Mucosa of rectum (tissue), 2 donors: ENCODE measurements around the gene LCMT1.
A peak's percentile ranks its signal among the peaks of the same experiment; 100 is the strongest.
"Not testable (repeated sequence)": the region's sequence is repeated elsewhere in the genome, so short reads cannot be mapped to it uniquely, and the experiment has no call there.

Experiments
- H3K27ac ChIP-seq, 2 donors: one replicate each; pipeline ENCODE4 v1.7.0; 2013; ENCODE audit warnings: inconsistent platforms in 2 of 2, low read depth in 2 of 2, low read length in 2 of 2
- H3K27me3 ChIP-seq, 2 donors: one replicate each; pipeline ENCODE4 v1.7.0; 2013; ENCODE audit warnings: low read length in 2 of 2; ENCODE audit not compliant: control insufficient read depth in 2 of 2, insufficient read depth in 2 of 2
- H3K36me3 ChIP-seq, 2 donors: one replicate each; pipeline ENCODE4 v1.7.0; 2013; ENCODE audit warnings: low read length in 2 of 2; ENCODE audit not compliant: control insufficient read depth in 2 of 2, insufficient read depth in 2 of 2
- H3K4me1 ChIP-seq, 2 donors: one replicate each; pipeline ENCODE4 v1.7.0; 2013; ENCODE audit warnings: low read length in 2 of 2, mild to moderate bottlenecking in 1 of 2; ENCODE audit not compliant: control insufficient read depth in 2 of 2, insufficient read depth in 2 of 2
- H3K4me3 ChIP-seq, 2 donors: one replicate each; pipeline ENCODE4 v1.7.0; 2013; ENCODE audit warnings: low read length in 2 of 2
- H3K9ac ChIP-seq, 2 donors: one replicate each; pipeline ENCODE4 v1.7.0; 2013; ENCODE audit warnings: low read length in 2 of 2, low read depth in 1 of 2, mild to moderate bottlenecking in 1 of 2
- H3K9me3 ChIP-seq, 2 donors: one replicate each; pipeline ENCODE4 v1.7.0; 2013; ENCODE audit warnings: low read length in 2 of 2; ENCODE audit not compliant: control insufficient read depth in 2 of 2
- donor health status: healthy.
- donor health status: Normal muscosa, but diverticular disease.

The LCMT1 gene

DNA sequence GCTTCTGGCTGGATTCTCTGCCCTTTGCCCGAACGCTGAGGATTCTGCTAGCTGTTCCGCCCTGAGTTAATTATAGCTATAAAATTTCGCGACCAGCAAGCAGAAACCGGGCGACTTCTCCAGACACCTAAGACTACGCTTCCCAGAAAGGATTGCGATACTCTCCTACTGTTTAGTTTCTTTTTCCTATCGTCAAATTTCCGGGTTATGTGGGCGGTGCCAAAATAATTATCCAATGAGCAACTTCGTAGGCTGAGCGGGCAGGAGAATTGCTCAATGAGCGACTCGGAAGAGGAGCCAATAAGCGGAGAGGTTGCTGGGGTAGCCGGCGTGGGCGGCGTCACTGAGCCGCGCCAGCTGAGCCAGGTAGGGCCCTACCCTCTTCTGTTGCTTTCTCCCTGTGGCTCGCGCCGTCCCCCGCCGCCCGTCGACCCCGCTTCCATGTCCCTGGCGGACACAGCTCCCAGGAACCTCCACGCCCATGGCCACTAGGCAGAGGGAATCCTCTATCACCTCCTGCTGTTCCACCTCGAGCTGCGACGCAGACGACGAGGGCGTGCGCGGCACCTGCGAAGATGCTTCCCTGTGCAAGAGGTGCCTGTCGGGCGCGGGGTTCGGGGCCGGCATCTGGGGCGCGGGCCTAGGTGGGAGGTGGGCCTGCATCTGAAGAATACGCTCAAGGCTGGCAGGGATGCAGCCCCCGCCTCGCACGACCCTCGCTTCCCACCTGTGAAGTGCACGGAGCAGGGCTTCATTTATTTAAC is at the start of gene LCMT1:
TSS of gene LCMT1 (plus strand) at position 340 of the 764 bp plus-strand sequence. CDS start at position 482, 142 bp downstream.
- peak within 1 kb of the TSS; percentile 91 to 96 for H3K27ac ChIP-seq
- H3K4me1 ChIP-seq = peaks cover 33 to 45% of the 10 kb centered on the region in 2 donors
- H3K9ac ChIP-seq = peak within 1 kb of the TSS; percentile 88 to 89
- peaks cover 0 to 10% of the 10 kb centered on the region in 2 donors for H3K36me3 ChIP-seq
- H3K27me3 ChIP-seq = no peaks in the 10 kb centered on the region
- no peaks in the 10 kb centered on the region for H3K9me3 ChIP-seq
- H3K4me3 ChIP-seq = peak within 1 kb of the TSS; percentile 94 to 99

DNA sequence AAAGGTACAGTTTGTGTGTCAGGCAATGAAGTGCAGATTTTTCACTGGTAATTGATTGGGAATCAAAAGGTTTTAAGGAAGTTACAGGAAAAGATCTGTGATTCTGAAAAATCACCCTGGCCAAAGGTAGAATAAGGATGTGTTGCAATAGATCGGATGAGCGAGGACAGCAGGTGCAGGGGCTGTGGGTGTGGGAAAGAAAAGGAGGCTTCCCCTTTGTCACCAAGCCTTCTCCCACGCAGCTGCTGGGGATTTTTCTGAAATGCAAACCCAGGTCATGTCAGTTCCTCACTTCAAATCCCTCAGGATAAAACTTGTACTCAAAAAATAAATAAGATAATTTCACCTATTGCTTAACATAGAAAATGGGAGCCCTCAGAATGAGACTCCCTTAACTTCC is 48.4 kb upstream of the LCMT1 start:
- peaks cover 14 to 17% of the 10 kb centered on the region in 2 donors for H3K4me1 ChIP-seq
- H3K27ac ChIP-seq = no peak overlapping the region
- H3K4me3 ChIP-seq = no peak overlapping the region
- no peaks in the 10 kb centered on the region for H3K36me3 ChIP-seq
- no peaks in the 10 kb centered on the region for H3K9me3 ChIP-seq
- H3K9ac ChIP-seq = no peak overlapping the region
- H3K27me3 ChIP-seq = no peaks in the 10 kb centered on the region

DNA sequence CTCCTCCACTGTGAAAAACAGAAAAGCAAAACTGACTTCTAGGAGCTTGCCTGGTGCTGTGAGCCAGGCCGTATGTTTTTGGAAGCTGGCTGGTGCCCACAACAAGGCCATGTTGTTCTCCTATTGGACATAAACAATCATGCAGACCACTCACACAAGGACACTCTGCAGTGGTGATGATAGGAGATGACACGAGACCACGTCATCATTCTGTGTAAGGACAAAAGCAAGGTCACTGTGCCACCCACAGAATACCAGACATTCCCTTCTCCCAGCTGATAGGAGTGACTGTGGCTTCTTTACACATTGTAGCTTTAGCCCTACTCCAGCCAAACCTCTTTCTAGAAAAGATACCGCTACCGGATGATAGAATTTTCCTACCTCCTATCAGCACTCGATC is 47.7 kb upstream of the LCMT1 start:
- H3K27ac ChIP-seq = no peak overlapping the region

DNA sequence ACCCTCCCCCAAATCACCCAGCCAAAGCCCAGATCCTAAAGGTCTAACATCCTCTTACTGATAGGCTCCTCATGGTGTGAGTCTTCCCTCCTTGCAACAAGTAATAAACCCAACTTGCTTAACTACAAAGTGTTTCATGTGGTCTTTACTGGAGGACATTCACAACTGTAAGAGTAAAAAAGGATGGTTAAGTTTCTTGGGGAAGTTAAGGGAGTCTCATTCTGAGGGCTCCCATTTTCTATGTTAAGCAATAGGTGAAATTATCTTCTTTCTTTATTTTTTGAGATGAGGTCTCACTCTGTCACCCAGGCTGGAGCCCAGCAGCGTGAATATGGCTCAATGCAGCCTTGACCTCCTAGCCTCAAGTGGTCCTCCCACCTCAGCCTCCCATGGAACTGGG is 47.3 kb upstream of the LCMT1 start:
- H3K9ac ChIP-seq, H3K27me3 ChIP-seq: not testable (repeated sequence)

More for the DNA sequence above, 47.7 kb upstream of the LCMT1 start:
- Histone ChIP-seq H3K36me3 (no peaks in the 10 kb centered on the region), H3K27me3 (no peaks in the 10 kb centered on the region), H3K9me3 (no peaks in the 10 kb centered on the region), H3K9ac (no peak overlapping the region), H3K4me1 (peaks cover 14 to 17% of the 10 kb centered on the region in 2 donors), H3K4me3 (no peak overlapping the region)

DNA sequence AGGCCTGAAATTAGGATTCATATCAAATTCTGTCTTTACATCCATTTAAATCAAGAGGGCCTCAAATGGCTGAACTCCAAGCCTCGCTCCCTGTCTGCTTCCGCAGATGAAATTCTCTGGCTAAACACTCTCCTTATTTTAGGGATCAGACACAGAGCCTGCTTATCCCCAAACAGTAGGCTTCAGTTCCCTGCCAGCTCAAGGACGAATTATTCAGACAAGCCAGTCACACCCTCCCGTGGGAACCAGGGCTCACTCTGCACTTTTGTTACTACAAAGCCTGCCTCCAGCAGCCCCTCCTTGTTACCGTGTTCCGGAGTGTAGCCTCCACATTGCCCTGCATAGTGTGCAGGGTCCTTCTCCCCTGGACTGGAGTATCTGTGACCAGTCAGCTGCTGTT is 46.6 kb upstream of the LCMT1 start:
- H3K4me3 ChIP-seq = no peak overlapping the region
- H3K27ac ChIP-seq = no peak overlapping the region
- no peak overlapping the region for H3K9ac ChIP-seq

More for the DNA sequence above, 47.3 kb upstream of the LCMT1 start:
- H3K9me3 ChIP-seq, H3K36me3 ChIP-seq, H3K4me3 ChIP-seq, H3K27ac ChIP-seq: not testable (repeated sequence)
- H3K4me1 ChIP-seq = peaks cover 14 to 17% of the 10 kb centered on the region in 2 donors

DNA sequence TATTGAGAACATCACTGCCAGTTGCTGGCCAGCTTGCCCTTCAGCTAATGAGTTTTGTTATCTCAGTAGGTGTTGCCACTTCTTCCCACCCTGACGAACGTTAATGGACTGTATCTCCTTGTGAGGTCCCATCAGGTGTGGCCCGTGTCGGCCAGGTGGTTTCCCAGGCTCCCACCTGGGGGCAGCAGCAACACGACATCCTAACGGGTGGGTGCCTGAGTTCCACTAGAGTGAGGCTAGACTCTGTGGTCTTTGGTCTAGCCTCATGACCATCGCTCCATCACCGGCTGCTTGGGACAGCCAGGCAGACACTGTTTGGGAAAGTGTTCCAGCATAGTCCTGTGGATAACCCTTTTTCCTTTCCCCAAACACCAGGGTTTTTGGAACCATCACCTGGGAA is 45.6 kb upstream of the LCMT1 start:
- H3K27ac ChIP-seq = no peak overlapping the region
- no peaks in the 10 kb centered on the region for H3K36me3 ChIP-seq
- H3K4me3 ChIP-seq = no peak overlapping the region
- H3K9ac ChIP-seq = no peak overlapping the region
- peaks cover 14% of the 10 kb centered on the region in 2 donors for H3K4me1 ChIP-seq
- no peaks in the 10 kb centered on the region for H3K9me3 ChIP-seq
- H3K27me3 ChIP-seq = no peaks in the 10 kb centered on the region

More for the DNA sequence above, 46.6 kb upstream of the LCMT1 start:
- peaks cover 14 to 17% of the 10 kb centered on the region in 2 donors for H3K4me1 ChIP-seq
- H3K36me3 ChIP-seq = no peaks in the 10 kb centered on the region
- no peaks in the 10 kb centered on the region for H3K27me3 ChIP-seq
- H3K9me3 ChIP-seq = no peaks in the 10 kb centered on the region

DNA sequence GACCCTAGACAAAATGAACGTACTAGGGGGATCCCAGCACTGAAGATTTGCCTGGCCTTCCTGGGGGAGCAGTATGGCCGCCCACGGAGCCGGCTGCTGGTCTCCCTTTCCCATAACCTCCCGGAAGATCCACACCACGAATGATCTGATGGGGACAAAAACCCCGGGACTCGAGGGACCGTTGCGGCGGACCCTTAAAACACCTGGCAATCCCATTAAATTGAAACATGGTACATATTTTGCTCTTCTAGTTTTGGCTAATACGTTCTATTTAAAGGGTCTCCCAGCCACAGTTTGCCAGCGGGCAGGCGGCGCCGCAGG is 45.2 kb upstream of the LCMT1 start:
- peak overlapping the region; percentile 91 for H3K27ac ChIP-seq
- H3K9me3 ChIP-seq = no peaks in the 10 kb centered on the region
- H3K36me3 ChIP-seq = no peaks in the 10 kb centered on the region
- peak overlapping the region; percentile 57 to 90 for H3K4me3 ChIP-seq
- no peaks in the 10 kb centered on the region for H3K27me3 ChIP-seq
- H3K4me1 ChIP-seq = peaks cover 13 to 14% of the 10 kb centered on the region in 2 donors
- H3K9ac ChIP-seq = peak overlapping the region; percentile 47 to 98

DNA sequence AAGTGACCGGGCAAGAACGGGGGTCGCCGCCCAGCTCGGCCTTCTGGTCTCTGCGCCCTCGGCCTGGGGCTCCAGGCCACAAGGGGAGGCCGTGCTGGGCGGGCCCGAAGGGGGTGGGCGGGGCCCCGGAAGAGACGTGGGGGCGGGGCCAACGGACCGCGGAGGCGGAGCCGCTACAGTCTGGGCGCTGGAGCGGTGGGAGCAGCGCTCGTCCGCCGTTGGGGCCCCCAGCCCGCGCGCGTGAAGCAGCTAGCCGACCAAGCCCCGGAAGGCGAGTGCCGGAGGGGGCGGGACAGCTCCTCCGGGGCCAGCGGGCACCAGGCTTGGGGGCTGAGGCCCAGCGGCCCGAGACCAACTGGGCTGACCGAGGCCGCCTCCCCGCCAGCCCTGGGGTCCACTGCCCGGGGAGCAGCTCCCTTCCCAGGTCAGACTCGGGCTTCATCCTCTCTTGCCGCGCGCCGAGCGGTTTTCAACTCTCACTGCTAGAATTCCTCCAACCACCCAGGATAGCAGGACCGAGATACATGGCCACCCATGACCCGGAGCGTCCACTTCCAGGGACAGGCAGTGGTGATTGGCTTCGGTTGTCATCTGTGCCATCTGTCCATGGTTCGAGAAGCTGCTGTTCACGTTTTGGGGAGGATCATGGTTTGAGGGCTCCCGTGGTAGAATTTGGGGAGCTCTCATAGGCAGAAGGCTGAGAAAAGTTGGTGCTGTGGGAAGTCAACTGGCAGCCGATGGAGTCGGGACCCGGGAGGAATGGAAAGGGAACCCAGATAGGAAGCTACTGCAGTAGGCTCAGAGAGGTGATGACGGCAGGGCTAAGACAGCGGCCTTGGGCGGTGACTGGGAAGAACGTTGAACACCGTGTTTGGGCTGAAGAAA is 44.6 kb upstream of the LCMT1 start:
- peak overlapping the region; percentile 90 to 98 for H3K4me3 ChIP-seq
- H3K9ac ChIP-seq = peak overlapping the region; percentile 98 to 99

DNA sequence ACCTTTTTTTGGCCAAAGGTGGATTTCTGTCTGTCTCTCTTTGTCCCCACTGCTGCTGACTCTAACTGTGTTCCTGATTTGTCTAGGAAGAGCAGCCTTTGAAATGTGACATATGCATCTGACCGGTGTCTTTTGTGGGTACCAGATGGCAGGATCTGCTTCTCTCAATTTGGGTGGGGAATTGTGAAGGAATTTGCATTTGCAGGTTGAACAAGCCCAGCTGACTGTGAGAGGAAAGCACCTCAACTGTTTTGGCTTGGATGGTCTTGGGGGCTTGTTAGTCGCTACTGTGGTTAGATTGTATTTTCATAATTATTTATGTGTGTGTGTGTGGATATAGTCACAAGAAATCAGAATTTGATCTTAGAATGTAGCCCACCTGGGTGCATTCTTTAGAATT is 37.7 kb upstream of the LCMT1 start:
- no peak overlapping the region for H3K9ac ChIP-seq

More for the DNA sequence above, 44.6 kb upstream of the LCMT1 start:
- H3K27ac ChIP-seq = peak overlapping the region; percentile 91
- H3K4me1 ChIP-seq = peaks cover 10 to 13% of the 10 kb centered on the region in 2 donors
- H3K36me3 ChIP-seq = no peaks in the 10 kb centered on the region
- no peaks in the 10 kb centered on the region for H3K27me3 ChIP-seq
- no peaks in the 10 kb centered on the region for H3K9me3 ChIP-seq

DNA sequence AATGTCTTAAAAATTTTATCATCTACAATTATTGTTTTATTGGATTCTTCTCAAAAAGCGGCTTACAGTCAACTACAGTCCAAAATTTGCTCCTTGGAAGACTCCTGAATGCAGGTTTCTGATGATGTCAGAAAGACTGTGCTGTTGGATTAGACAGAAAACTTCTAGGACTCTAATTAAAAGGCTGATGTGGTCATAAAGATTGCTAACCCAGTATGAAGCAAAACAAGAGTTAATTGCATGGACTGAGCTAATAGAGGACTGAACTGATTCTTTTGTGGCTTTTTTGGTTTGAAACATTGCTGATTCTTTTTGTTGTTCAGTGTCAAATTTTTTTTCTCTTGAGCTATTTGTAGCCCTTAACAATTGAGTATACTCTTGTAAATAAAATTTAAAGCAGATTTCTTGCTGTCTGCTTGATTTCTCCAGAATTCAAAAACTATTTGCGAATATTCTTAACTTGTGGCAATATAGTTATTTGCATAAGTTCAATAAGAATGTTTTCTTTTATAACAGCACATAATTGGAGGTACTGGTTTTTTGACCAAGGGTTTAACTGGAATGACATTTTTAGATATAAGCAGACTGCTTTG is 33.1 kb upstream of the LCMT1 start:
- no peaks in the 10 kb centered on the region for H3K36me3 ChIP-seq
- no peak overlapping the region for H3K9ac ChIP-seq
- no peak overlapping the region for H3K4me3 ChIP-seq
- no peaks in the 10 kb centered on the region for H3K27me3 ChIP-seq
- H3K27ac ChIP-seq = no peak overlapping the region
- H3K9me3 ChIP-seq = no peaks in the 10 kb centered on the region
- no peaks in the 10 kb centered on the region for H3K4me1 ChIP-seq

More for the DNA sequence above, 37.7 kb upstream of the LCMT1 start:
- Histone ChIP-seq H3K4me1 (no peaks in the 10 kb centered on the region), H3K36me3 (no peaks in the 10 kb centered on the region), H3K9me3 (no peaks in the 10 kb centered on the region), H3K27ac (no peak overlapping the region), H3K27me3 (no peaks in the 10 kb centered on the region), H3K4me3 (no peak overlapping the region)
